Jurkat, Clone E6-1 (cell line): ENCODE results near the gene RAB11A. TPM values are rescaled to one million over a fixed set of nuclear protein-coding genes. Genes with fewer than 3 reads are reported as not detected.

Experiments
- DNase-seq: peaks from one replicate; pipeline ENCODE4 v3.0.0-alpha.2; 2011; ENCODE audit warnings: low read depth, low spot score
- H3K4me3 ChIP-seq: 2 replicates; pipeline ENCODE4 v1.5.1; 2011; ENCODE audit warnings: mild to moderate bottlenecking, low read length, control low read depth, moderate library complexity
- polyA plus RNA-seq: library from polyadenylated mRNA; unstranded; fragments of >200 nt; gene quantifications from one replicate; pipeline ENCODE4 v1.2.1, GENCODE V29; 2012; ENCODE audit warnings: missing spikeins; ENCODE audit not compliant: insufficient read length, insufficient read depth

RAB11A gene
- 233 TPM for polyA plus RNA-seq

DNA sequence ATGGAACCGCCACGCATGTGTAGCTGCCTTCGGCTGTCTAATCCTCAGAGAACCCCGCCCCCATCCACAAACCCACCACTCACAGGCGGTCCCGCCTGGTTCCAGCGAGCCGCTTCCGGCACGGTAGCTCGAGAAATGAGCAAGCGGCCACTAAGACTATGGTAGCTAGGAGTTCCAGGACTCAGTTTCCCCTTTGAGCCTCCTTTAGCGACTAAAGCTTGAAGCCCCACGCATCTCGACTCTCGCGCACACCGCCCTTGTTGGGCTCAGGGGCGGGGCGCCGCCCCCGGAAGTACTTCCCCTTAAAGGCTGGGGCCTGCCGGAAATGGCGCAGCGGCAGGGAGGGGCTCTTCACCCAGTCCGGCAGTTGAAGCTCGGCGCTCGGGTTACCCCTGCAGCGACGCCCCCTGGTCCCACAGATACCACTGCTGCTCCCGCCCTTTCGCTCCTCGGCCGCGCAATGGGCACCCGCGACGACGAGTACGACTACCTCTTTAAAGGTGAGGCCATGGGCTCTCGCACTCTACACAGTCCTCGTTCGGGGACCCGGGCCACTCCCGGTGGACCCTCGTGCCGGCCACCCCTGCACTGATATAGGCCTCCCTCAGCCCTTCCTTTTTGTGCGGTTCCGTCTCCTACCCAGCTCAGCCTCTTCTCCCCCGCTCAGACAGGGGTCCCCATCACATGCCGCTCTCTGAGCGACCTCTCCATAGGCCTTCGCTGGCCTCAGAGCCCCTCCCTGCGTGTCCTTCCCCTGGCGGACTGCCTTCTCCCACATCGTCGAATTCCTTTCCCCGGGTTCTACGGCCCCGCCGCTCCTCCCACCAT, at the start of gene RAB11A:
TSS of gene RAB11A (plus strand) at position 366 of the 828 bp plus-strand sequence. CDS start at position 461, 95 bp downstream.
- peak within 1 kb of the TSS; percentile 76 for H3K4me3 ChIP-seq
- DNase-seq = peak; percentile 95

DNA sequence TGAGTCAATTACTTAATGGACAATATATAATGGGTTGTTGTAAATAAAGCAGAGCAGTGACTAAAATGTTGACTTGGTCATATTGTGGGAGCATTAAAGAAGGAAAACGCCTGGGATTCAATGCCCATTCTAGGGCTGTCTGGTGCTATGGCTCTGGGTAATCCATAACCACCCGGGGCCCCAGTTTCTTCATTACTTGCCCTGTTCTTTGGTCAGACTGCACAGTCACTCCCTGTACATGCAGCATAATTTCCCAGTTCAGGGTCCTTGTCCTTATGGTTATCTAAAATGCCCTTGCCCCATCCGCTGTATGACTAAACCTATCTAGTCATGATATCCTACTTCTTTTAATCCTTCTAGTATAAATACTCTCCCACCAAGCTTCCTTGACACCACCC, 49.7 kb upstream of the RAB11A start:
- H3K4me3 ChIP-seq = no peak overlapping the region
- DNase-seq = no peak

DNA sequence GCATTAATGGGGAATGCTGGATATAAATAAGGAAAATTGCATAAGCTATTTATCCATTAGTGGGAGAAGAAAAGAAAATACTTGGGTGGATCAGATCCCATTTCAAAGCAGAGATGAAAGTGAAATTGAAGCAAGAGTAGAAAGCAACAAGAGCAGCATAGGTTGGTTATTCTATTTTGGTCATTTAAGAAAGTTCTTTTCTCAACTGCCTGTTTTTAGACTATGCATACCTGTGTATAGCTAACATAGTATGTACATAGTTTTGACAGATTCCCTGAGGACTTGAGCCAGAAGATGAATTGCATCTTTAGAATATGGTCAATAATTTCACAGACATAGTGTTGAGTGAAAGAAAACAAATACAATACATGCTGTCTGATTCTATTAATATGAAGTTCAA, 48.2 kb upstream of the RAB11A start:
- no peak overlapping the region for H3K4me3 ChIP-seq
- no peak for DNase-seq

DNA sequence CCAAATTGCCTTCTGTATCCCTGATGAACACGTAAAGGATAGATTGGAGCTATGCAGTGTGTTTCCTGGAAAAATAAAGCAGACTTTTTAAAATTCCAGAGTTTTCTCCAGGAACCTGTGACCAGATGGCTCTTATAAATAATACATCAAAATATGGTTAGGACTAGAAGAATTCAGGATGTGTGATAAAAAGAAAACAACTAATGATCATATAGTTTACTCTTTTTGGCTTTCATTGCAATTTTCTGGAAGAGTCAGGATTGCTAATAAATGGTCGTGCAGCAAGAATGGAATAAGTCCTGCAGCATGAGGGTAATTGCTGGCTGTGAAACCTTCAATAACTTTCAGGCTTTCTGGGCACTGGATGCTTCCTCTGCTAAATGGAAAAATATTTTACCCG, 47.0 kb upstream of the RAB11A start:
- no peak for DNase-seq

DNA sequence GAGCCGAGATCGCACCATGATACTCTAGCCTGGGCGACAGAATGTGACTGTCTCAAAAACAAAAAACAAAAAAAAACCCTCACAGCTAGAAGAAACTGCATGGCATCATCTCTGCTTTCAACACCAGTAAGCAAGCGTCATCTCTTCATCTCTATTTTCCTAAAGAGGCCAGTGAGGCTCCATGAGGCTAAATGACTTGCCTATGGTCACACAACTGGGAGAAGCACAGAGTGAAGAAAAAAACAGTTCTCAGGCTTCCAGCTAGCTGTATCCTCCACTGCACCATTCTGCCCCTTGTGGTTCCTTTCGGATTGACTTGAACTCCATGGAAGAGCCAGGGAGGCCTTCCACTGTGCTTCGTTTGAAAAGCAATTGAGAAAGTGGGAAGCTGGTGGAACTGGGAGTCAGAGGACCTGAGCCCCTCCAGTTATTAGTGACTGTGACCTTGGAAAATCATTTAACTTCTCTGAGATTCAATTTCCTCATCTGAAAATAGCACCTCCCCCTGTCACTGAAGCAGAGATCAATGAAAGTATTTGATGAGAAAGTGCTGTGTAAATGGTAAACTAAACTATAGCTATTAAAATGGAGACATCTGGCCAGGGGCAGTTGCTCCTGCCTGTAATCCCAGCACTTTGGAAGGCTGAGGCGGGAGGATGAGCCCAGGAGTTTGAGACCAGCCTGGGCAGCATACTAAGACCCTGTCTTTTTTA, 45.1 kb upstream of the RAB11A start:
- no peak overlapping the region for H3K4me3 ChIP-seq
- no peak for DNase-seq

More for the DNA sequence above, 47.0 kb upstream of the RAB11A start:
- H3K4me3 ChIP-seq = no peak overlapping the region

DNA sequence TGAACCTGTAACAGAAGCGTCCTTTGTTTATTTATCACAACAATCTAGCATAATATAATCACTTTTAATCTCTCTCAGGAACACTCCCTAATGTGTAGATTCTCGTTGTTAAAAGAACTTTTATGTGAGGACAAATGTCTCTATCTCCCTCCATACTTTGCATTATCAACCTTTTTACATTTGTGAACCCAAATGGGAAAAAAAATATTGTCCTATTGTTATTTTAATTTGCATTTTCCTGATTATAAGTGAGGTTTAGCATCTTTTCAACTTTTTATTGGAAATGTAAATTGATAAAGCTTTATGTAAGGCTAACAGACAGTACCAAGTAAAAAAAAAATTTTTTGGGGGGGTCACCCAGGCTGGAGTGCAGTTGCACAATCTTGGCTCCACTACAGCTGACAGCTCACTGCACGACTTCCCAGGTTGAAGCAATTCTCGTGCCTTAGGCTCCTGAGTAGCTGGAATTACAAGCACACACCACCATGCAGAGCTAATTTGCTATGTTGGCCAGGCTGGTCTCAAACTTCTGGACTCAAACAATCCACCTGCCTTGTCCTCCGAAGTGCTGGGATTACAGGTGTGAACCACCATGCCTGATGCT, 44.2 kb upstream of the RAB11A start:
- no peak for DNase-seq

DNA sequence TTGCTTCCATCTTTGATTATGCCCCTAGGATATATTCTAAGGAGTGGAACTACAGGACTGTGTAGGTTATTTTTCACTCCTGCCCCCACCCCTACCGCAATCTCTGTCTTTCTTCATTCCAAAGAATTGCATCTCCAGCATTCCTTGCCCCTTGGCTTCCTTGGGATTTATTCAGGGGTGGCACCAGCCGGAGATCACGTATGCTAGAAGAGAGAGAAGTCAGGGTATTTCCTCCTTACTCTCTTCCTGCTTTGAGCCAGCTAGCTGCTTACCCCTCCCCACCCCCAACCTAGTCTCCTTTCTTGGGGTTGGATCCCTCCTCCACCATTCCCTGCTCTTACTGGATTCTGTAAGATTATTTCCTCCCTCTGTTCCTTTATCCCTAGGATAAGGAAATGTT, 42.2 kb upstream of the RAB11A start:
- H3K4me3 ChIP-seq = no peak overlapping the region
- no peak for DNase-seq

More for the DNA sequence above, 44.2 kb upstream of the RAB11A start:
- H3K4me3 ChIP-seq = no peak overlapping the region

DNA sequence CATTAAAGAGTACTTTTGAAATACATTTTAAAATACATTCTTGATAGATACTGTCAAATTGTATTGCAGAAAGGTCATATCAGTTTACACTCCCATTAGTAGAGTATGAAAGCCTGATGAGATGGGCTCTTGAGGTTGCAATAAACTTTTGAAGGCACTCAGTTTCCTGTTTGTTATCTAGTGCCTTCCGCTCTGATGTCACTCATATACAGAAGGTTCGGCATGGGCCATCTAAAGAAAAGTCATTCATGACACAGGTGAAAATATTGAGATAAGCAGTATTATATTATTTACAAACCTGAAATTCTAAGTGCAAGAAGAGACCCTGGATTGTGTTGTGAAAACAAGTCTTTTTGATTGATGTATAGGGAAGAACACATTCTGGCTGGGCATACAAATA, 40.7 kb upstream of the RAB11A start:
- H3K4me3 ChIP-seq = no peak overlapping the region
- DNase-seq = no peak

DNA sequence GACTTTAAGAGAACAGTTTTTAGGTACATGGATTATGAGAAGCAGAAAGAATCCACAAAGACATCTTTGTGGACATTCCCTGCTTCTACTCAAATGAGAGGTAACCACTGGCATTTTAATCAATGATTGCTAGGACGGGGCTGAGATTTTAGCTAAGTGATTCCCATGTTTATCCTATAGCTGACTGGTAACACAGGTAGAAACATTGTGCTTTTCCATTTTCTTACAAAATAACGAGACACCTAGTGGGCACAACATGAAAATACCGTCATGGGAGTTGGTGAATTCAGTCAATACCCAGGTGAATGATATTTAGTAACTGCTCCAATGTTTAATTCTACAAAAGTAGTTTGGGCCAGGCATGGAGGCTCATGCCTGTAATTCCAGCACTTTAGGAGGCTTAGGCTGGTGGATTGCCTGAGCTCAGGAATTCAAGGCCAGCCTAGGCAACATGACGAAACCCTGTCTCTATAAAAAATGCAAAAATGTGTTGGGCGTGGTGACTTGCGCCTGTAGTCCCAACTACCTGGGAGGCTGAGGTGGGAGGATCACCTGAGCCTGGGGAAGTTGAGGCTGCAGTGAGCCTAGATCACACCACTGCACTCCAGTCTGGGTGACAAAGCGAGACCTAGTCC, 40.0 kb upstream of the RAB11A start:
- no peak overlapping the region for H3K4me3 ChIP-seq
- peak; percentile 40 for DNase-seq

DNA sequence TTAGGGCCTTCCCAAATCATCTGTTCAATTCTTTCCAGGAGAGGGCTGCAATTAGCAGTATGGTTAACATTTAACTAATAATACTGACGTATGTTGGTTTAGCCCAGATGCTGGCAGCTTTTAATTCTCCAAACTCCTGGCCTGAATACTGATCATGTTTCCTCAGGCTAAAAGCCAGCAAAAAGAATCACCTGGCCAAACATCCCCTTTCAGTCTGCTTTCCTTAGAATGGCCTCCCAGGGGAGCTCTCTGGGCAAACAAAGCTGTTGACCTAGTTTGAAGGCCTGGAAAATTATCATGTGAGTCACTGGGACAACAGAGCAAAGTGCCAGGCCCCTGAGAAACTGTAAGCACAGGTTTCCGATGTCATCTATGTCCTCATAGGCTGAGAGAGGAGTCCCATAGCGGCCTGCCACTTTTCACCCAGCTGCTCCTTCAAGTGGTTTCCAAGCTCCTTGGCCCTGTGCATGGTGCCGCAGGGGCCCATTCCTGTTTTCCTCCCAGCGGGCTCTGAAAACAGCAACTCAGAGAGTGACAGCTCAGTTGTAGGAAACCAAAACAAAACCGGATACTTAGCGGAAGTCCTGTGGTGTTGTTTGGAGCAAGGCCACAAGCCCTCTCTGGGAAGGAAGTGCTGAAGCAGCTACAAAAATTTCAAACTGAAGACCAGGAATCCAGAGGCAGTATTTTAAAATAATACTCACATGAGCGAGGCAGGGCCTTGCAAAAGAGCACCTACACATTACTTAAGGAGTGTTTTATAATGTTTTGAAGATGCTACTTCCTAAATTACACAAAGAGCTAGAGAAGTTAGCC, 36.5 kb upstream of the RAB11A start:
- peak overlapping the region; percentile 17; the same call in 1 of the 2 replicates for H3K4me3 ChIP-seq

DNA sequence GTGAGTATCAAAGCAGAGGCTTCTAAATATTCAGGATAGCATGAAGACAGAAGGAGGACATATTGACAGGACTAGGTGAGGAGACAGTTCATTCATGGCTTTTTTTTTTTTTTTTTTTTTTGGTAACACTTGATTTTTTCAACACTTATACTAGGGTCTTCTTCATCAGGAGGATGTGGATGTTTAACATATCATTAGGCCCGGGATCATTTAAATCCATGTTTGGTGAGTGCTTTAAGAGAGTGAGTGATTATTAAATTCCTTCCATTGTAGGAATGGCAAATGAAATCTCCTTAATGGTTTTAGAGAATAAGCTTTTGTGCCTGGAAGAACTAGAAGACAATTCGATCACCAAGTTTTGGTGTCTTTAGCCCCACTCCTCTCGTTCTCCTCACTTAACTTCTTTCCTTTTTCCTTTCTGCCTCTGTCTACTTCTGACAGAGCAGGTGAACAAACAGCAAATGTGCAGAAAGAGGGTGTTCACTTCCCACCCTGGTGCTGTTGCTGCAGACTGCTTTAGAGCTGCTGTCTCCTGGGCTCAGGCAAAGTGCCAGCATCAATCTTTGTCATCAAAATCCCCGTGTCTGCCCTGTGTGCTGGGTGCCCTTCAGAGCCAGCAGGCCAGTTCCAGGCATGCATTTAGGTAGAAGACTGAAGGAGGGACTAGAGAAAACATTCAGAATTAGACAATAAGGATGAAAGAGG, 35.6 kb upstream of the RAB11A start:
- H3K4me3 ChIP-seq = no peak overlapping the region
- no peak for DNase-seq

More for the DNA sequence above, 36.5 kb upstream of the RAB11A start:
- DNase-seq = peak; percentile 61

DNA sequence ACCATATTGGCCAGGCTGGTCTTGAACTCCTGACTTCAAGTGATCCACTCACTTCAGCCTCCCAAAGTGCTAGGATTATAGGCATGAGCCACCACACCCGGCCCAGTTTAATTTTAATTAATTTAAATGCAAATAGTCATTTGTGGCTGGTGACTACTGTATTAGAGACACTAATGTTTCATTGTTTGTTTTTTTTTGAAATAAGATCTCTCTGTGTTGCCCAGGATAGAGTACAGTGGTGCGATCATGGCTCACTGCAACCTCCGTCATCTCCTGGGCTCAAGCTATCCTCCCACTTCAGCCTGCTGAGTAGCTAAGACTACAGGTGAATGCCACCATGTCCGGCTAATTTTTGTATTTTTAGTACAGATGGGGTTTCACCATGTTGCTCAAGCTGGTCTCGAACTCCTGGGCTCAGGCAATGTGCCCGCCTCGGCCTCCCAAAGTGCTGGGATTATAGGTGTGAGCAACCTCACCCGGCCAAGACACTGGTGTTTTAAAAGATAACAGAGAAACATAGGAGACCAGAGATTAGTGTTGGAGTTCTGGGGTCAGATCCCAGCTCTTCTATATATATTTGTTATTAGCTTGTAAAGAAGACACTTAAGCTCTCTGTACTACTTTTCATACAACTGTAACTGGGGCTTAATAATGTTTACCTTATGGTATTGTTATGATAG, 34.5 kb upstream of the RAB11A start:
- H3K4me3 ChIP-seq = no peak overlapping the region
- no peak for DNase-seq

DNA sequence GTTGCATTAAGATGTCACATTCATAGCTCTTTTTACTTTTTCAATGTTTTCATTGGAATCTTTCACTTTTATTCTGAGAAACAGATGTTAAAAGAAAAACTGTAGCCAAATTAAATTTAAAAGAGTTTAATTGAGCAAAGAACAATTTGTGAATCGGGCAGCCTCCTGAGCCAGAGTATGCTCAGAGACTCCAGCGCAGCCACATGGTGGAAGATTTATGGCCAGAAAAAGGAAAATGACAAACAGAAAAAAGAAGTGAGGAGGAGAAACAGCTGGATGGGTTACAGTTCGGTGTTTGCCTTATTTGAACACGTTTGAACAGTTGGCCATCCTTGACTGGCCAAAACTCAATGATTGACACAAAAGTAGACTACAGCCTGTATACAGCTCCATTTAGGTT, 33.8 kb upstream of the RAB11A start:
- no peak for DNase-seq
- H3K4me3 ChIP-seq = no peak overlapping the region

DNA sequence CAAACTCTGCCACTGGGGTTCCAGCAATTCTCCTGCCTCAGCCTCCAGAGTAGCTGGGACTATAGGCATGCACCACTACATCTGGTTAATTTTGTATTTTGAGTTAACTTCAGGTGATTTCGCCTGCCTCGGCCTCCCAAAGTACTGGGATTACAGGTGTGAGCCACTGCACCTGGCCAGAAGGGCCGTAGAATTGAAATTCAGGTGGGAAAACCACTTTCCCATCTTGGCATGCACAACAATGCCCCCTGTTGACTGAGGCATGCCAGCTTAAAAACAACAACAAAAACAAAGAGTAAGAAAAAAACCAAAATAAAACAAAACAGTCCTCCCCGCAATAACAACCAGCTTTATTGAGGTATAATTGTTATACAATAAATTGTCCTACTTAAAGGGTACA, 32.6 kb upstream of the RAB11A start:
- DNase-seq = no peak
- H3K4me3 ChIP-seq = no peak overlapping the region

DNA sequence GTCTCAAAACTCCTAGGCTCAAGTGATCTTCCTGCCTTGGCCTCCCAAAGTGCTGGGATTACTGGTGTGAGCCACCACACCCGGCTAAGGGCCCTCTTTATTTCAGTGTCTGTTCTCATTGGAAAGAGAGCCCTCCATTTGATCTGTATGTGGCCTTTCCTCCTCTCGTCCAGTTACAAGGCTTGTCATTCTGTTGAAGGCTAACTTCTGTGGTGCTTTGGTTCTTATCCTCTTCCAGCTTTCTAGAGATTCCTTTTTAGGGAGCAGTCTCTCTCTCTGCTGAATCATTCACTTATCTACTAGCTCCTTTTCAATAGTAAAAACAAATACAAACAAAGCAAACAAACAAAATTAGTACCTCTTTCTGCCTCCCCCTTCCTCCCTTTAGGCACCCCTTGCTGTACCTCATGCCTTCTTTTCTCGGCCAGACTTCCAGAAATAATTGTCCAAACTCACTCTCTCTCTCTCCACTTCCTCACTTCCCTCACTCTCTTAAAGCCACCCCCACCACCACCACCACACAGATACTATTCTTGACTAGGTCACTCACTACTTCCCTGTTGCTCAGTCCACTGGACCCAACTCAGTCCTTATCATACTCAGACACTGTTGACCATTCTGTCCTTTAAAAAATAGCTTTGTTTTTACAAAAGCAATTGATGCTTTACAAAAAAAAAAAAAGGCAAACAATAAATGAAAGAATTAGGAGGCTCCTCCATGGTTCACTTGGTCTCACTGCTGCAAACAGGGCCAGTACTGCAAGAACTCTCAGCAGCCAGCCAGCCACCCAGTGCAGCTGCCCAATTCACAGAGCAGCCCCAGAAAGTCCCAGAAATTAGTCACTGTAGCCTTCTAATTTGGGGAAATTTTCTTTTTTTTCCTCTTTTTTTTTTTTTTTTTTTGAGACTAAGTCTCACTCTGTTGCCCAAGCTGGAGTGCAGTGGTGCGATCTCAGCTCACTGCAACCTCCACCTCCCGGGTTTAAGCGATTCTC, 31.7 kb upstream of the RAB11A start:
- H3K4me3 ChIP-seq = no peak overlapping the region

DNA sequence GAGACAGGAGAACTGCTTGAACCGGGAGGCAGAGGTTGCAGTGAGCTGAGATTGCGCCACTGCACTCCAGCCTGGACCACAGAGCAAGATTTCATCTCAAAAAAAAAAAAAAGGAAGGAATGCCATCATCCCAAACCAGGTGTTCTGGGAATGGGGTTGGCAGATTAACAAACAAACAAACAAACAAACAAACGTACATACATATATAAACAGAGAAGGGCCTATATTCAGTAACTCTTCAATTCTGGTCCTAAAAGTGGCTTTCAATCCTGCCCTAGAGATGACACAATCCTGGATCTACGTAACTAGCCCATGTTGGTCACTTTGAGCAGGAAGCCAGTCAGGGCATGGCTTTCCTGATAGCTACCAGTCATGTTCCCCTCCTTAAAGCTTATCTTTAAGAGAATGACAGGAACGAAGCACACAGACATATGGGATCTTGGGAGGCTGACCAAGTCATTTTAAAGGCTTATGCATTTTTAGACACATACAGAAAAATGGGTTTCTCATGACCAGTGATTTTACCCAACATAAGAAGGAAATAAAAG, 29.9 kb upstream of the RAB11A start:
- no peak overlapping the region for H3K4me3 ChIP-seq
- DNase-seq = no peak

More for the DNA sequence above, 31.7 kb upstream of the RAB11A start:
- DNase-seq = no peak
